HL-60 (cell line): ENCODE measurements around the gene CLDN34.

ENCODE experiments used
- CTCF ChIP-seq: IDR thresholded peaks from one replicate; pipeline ENCODE4 v1.5.1; 2011; ENCODE audit warnings: low read length, control low read depth, inconsistent platforms; ENCODE audit not compliant: insufficient read depth
- GABPA ChIP-seq: IDR thresholded peaks from 2 replicates; pipeline ENCODE4 v1.6.1; 2012; ENCODE audit warnings: low read depth
- POLR2AphosphoS5 ChIP-seq: IDR thresholded peaks from 2 replicates; pipeline ENCODE4 v1.6.1; 2012; ENCODE audit warnings: low read depth
- REST ChIP-seq: IDR thresholded peaks from 2 replicates; pipeline ENCODE4 v1.6.1; 2012; ENCODE audit warnings: low read depth; ENCODE audit not compliant: insufficient replicate concordance

GRCh38 chrX:9917861-9918260, 49.3 kb upstream of the CLDN34 start:
- no peak for TF ChIP-seq CTCF
- no peak for TF ChIP-seq POLR2AphosphoS5
- TF ChIP-seq GABPA: no peak
- no peak for TF ChIP-seq REST
